Measurements from ENCODE around the gene CA4. TPM values are rescaled to one million over a fixed set of nuclear protein-coding genes. Genes with fewer than 3 reads are reported as not detected.
"Not testable (repeated sequence)": the region's sequence is repeated elsewhere in the genome, so short reads cannot be mapped to it uniquely, and the experiment has no call there.

Gene CA4
- total RNA-seq, 1 donor from 2014 or later = 12.9 TPM

GRCh38 chr17:60188759-60189158, 39.0 kb downstream of the CA4 start:
- peaks cover 72% of the 10 kb centered on the region for H3K36me3 ChIP-seq

DNA sequence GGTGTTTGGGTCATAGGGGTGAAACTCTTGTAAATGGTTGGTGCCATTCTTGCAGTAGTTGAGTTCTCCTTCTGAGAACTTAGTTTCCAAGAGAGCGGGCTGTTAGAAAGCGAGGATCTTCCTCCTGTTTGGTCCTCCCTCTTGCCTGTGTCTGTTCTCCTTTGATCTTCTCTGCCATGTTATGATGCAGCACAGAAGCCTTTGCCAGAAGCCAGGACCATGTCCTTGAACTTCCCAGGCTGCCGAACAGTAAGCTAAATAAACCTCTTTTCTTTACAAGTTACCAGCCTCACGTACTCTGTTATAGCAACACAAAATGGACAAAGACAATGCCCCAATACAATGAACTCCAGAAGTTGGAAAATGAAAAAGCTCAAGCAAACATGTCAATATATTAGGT, 40.3 kb downstream of the CA4 start:
- H3K27ac ChIP-seq (replicated peaks); H3K9me3 ChIP-seq (replicated peaks); DNase-seq; intact Hi-C loops (cut with micrococcal nuclease); H3K4me3 ChIP-seq; H3K4me1 ChIP-seq; H3K27me3 ChIP-seq (ENCODE audit: low read depth): not testable (repeated sequence)
- H3K36me3 ChIP-seq = peaks cover 77% of the 10 kb centered on the region

More at GRCh38 chr17:60188759-60189158, 39.0 kb downstream of the CA4 start:
- Histone ChIP-seq H3K4me1 (peaks cover 7% of the 10 kb centered on the region), H3K27ac (replicated peaks) (no peak overlapping the region), H3K9me3 (replicated peaks) (no peaks in the 10 kb centered on the region), H3K4me3 (no peak overlapping the region), H3K27me3 (ENCODE audit: low read depth) (no peaks in the 10 kb centered on the region)
- intact Hi-C loops (cut with micrococcal nuclease) = no loop called here
- DNase-seq = no peak
- TF ChIP-seq CTCF (IDR thresholded peaks at IDR 0.05; ENCODE audit: borderline replicate concordance) = no peak

GRCh38 chr17:60193032-60193431, 43.3 kb downstream of the CA4 start:
- H3K4me1 ChIP-seq; intact Hi-C loops (cut with micrococcal nuclease): not testable (repeated sequence)
- H3K36me3 ChIP-seq = peaks cover 95% of the 10 kb centered on the region

GRCh38 chr17:60193482-60193881, 43.7 kb downstream of the CA4 start:
- H3K36me3 ChIP-seq = peaks cover 94% of the 10 kb centered on the region
- no peak for TF ChIP-seq CTCF (IDR thresholded peaks at IDR 0.05; ENCODE audit: borderline replicate concordance)
- H3K4me1 ChIP-seq = no peaks in the 10 kb centered on the region
- no peaks in the 10 kb centered on the region for H3K9me3 ChIP-seq (replicated peaks)
- intact Hi-C loops (cut with micrococcal nuclease) = no loop called here
- H3K4me3 ChIP-seq = no peak overlapping the region
- no peaks in the 10 kb centered on the region for H3K27me3 ChIP-seq (ENCODE audit: low read depth)
- no peak overlapping the region for H3K27ac ChIP-seq (replicated peaks)
- DNase-seq = no peak

More at GRCh38 chr17:60193032-60193431, 43.3 kb downstream of the CA4 start:
- H3K9me3 ChIP-seq (replicated peaks); H3K4me3 ChIP-seq; H3K27me3 ChIP-seq (ENCODE audit: low read depth); DNase-seq; H3K27ac ChIP-seq (replicated peaks): not testable (repeated sequence)

GRCh38 chr17:60194141-60194540, 44.4 kb downstream of the CA4 start:
- H3K27ac ChIP-seq (replicated peaks); H3K4me1 ChIP-seq; H3K27me3 ChIP-seq (ENCODE audit: low read depth); H3K9me3 ChIP-seq (replicated peaks); DNase-seq; H3K4me3 ChIP-seq; intact Hi-C loops (cut with micrococcal nuclease): not testable (repeated sequence)
- peaks cover 88% of the 10 kb centered on the region for H3K36me3 ChIP-seq

DNA sequence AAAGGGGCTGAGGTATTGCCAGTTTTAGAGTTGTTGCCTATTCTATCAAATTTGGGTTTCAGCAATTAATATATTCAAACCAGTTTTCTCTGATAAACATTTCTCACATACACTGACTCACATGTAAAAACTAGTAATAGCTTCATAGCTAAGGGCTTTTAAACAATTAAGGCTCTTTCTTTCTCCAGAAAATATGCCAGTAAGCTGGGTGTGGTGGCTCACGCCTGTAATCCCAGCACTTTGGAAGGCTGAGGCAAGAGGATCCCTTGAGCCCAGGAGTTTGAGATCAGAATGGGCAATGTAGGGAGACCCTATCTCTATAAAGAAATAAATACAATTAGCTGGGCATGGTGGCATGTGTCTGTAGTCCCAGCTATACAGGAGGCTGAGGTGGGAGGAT, 48.9 kb downstream of the CA4 start:
- H3K27ac ChIP-seq (replicated peaks); DNase-seq; H3K27me3 ChIP-seq (ENCODE audit: low read depth); intact Hi-C loops (cut with micrococcal nuclease); H3K9me3 ChIP-seq (replicated peaks); H3K4me3 ChIP-seq; H3K4me1 ChIP-seq: not testable (repeated sequence)
- peaks cover 58% of the 10 kb centered on the region for H3K36me3 ChIP-seq

DNA sequence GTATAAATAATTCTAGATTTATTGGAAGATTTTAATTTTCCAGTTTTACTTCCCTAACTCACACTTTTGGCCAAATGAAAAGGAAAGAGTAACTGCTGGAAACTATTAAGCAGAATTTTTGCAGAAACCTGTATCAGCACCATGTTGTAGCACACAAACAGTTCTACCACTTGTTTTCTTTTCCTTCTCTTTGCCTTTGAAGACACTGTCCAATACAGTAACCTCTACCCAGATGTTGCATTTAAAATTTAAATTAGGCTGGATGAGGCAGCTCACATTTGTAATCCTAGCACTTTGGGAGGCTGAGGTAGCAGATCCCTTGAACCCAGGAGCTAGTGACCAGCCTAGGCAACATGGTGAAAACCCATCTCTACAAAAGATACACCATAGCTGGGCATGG, 56.0 kb downstream of the CA4 start:
- H3K36me3 ChIP-seq = peaks cover 23% of the 10 kb centered on the region
- intact Hi-C loops (cut with micrococcal nuclease); DNase-seq; H3K27ac ChIP-seq (replicated peaks); H3K9me3 ChIP-seq (replicated peaks); H3K27me3 ChIP-seq (ENCODE audit: low read depth); H3K4me3 ChIP-seq; H3K4me1 ChIP-seq: not testable (repeated sequence)

GRCh38 chr17:60208302-60208701, 58.5 kb downstream of the CA4 start:
- H3K27ac ChIP-seq (replicated peaks); H3K4me3 ChIP-seq; H3K27me3 ChIP-seq (ENCODE audit: low read depth); H3K9me3 ChIP-seq (replicated peaks); intact Hi-C loops (cut with micrococcal nuclease); H3K4me1 ChIP-seq; DNase-seq: not testable (repeated sequence)
- peaks cover 28% of the 10 kb centered on the region for H3K36me3 ChIP-seq

Other genes with a start within 250 kb of the CA4 start
- gene RNFT1, start 185.2 kb upstream of the CA4 start, total RNA-seq = 12.4 TPM
- gene HEATR6, start 71.1 kb upstream of the CA4 start, total RNA-seq = 13.0 TPM
- gene USP32, start 242.2 kb downstream of the CA4 start, total RNA-seq = 22.8 TPM